Measurements from ENCODE around the gene TMCC2.

GRCh38 chr1:205211839-205212536, 15.8 kb upstream of the TMCC2 start:
- TF ChIP-seq GATA2 (IDR thresholded peaks at IDR 0.05; ENCODE audit: low read depth, low read length): no peak
- TF ChIP-seq GATA3 (IDR thresholded peaks at IDR 0.05; ENCODE audit: low read depth, low read length): no peak

Data from SH-SY5Y (cell line).